NCI-H446 (cell line): Measurements from ENCODE around the gene ST3GAL5.
"Not testable (repeated sequence)": the region's sequence is repeated elsewhere in the genome, so short reads cannot be mapped to it uniquely, and the experiment has no call there.

Experiments
- DNase-seq, 2 experiments: peaks; one replicate each; lab custom pipeline; 2025; lab: John Stamatoyannopoulos, UW

ST3GAL5 gene

GRCh38 chr2:85888684-85889626 is at the start of gene ST3GAL5:
ST3GAL5 (minus strand) TSS chr2:85888990; CDS start chr2:85888905, 85 bp downstream.
- DNase-seq: peak; percentile 39 to 90

GRCh38 chr2:85938456-85938855 is 49.7 kb upstream of the ST3GAL5 start:
- no peak for DNase-seq

- no peak for DNase-seq
Measured at GRCh38 chr2:85937069-85937439, 48.3 kb upstream of the ST3GAL5 start.

- no peak for DNase-seq
Measured at GRCh38 chr2:85936421-85937068, 47.8 kb upstream of the ST3GAL5 start.

GRCh38 chr2:85935746-85936208 is 47.0 kb upstream of the ST3GAL5 start:
- peak; percentile 14 to 81 for DNase-seq

- no peak for DNase-seq
Measured at GRCh38 chr2:85935170-85935745, 46.5 kb upstream of the ST3GAL5 start.

GRCh38 chr2:85933753-85934594 is 45.2 kb upstream of the ST3GAL5 start:
- DNase-seq: no peak

GRCh38 chr2:85931151-85931550 is 42.4 kb upstream of the ST3GAL5 start:
- not testable (repeated sequence) for DNase-seq

- DNase-seq: no peak
Measured at GRCh38 chr2:85930129-85931124, 41.6 kb upstream of the ST3GAL5 start.

- DNase-seq: no peak
Measured at GRCh38 chr2:85929096-85930050, 40.6 kb upstream of the ST3GAL5 start.

- DNase-seq: no peak
Measured at GRCh38 chr2:85926931-85927661, 38.3 kb upstream of the ST3GAL5 start.

- DNase-seq: no peak
Measured at GRCh38 chr2:85926526-85926925, 37.7 kb upstream of the ST3GAL5 start.

- no peak for DNase-seq
Measured at GRCh38 chr2:85925216-85925671, 36.5 kb upstream of the ST3GAL5 start.

- no peak for DNase-seq
Measured at GRCh38 chr2:85924522-85924921, 35.7 kb upstream of the ST3GAL5 start.

GRCh38 chr2:85922199-85922598 is 33.4 kb upstream of the ST3GAL5 start:
- DNase-seq: no peak

- DNase-seq: no peak
Measured at GRCh38 chr2:85921659-85922058, 32.9 kb upstream of the ST3GAL5 start.

- DNase-seq: no peak
Measured at GRCh38 chr2:85920810-85921545, 32.2 kb upstream of the ST3GAL5 start.
